ENCODE data around the gene HMGCS1.

- TF ChIP-seq CTCF (IDR thresholded peaks at IDR 0.05; ENCODE audit: insufficient read depth, low read depth, low read length) (no peak), EZH2 (IDR thresholded peaks at IDR 0.05; ENCODE audit: insufficient read depth, low read length) (no peak)
These were observed 3.2 kb upstream of the HMGCS1 start for GRCh38 chr5:43316421-43316820.

Measured in astrocyte (in vitro differentiated cells and primary cell).